ENCODE measurements around the gene CFAP97D2.
"Not testable (repeated sequence)": the region's sequence is repeated elsewhere in the genome, so short reads cannot be mapped to it uniquely, and the experiment has no call there.

DNA sequence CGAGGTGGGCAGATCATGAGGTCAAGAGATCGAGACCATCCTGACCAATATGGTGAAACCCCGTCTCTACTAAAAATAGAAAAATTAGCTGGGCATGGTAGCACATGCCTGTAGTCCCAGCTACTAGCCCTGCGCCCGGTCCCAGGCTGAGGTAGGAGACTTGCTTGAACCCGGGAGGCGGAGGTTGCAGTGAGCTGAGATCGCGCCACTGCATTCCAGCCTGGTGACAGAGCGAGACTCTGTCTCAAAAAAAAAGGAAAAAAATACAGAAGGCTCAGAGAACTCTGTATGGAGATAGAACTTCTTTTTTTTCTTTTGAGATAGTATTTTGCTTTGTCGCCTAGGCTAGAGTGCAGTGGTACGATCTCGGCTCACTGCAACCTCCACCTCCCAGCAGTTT, 85.3 kb downstream of the CFAP97D2 start:
- not testable (repeated sequence) for TF ChIP-seq POLR2AphosphoS5 (IDR thresholded peaks at IDR 0.05; ENCODE audit: insufficient read depth in 1 of 2, low read depth in 1 of 2); POLR2A (IDR thresholded peaks at IDR 0.05)
- TF ChIP-seq, protein P1, sequence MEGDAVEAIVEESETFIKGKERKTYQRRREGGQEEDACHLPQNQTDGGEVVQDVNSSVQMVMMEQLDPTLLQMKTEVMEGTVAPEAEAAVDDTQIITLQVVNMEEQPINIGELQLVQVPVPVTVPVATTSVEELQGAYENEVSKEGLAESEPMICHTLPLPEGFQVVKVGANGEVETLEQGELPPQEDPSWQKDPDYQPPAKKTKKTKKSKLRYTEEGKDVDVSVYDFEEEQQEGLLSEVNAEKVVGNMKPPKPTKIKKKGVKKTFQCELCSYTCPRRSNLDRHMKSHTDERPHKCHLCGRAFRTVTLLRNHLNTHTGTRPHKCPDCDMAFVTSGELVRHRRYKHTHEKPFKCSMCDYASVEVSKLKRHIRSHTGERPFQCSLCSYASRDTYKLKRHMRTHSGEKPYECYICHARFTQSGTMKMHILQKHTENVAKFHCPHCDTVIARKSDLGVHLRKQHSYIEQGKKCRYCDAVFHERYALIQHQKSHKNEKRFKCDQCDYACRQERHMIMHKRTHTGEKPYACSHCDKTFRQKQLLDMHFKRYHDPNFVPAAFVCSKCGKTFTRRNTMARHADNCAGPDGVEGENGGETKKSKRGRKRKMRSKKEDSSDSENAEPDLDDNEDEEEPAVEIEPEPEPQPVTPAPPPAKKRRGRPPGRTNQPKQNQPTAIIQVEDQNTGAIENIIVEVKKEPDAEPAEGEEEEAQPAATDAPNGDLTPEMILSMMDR (IDR thresholded peaks at IDR 0.05), result not testable (repeated sequence)

All from vagina (tissue), 2 donors.